ENCODE data around the gene TBX10.

Gene TBX10

GRCh38 chr11:67617243-67617953, 22.2 kb downstream of the TBX10 start:
- no peak for DNase-seq (ENCODE audit: low read depth in 2 of 2, low spot score in 1 of 2)

GRCh38 chr11:67616431-67617242, 22.9 kb downstream of the TBX10 start:
- DNase-seq (ENCODE audit: low read depth in 2 of 2, low spot score in 1 of 2), result no peak

- no peak for DNase-seq (ENCODE audit: low read depth in 2 of 2, low spot score in 1 of 2)
Measured at GRCh38 chr11:67615728-67616430, 23.7 kb downstream of the TBX10 start.

- DNase-seq (ENCODE audit: low read depth in 2 of 2, low spot score in 1 of 2), result no peak
Measured at GRCh38 chr11:67614730-67615714, 24.5 kb downstream of the TBX10 start.

- DNase-seq (ENCODE audit: low read depth in 2 of 2, low spot score in 1 of 2), result peak; percentile 70 to 80
Measured at GRCh38 chr11:67613960-67614715, 25.4 kb downstream of the TBX10 start.

- no peak for DNase-seq (ENCODE audit: low read depth in 2 of 2, low spot score in 1 of 2)
Measured at GRCh38 chr11:67613313-67613959, 26.1 kb downstream of the TBX10 start.

GRCh38 chr11:67612751-67613150, 26.8 kb downstream of the TBX10 start:
- no peak for DNase-seq (ENCODE audit: low read depth in 2 of 2, low spot score in 1 of 2)

- no peak for DNase-seq (ENCODE audit: low read depth in 2 of 2, low spot score in 1 of 2)
Measured at GRCh38 chr11:67611704-67612587, 27.6 kb downstream of the TBX10 start.

GRCh38 chr11:67611165-67611564, 28.4 kb downstream of the TBX10 start:
- DNase-seq (ENCODE audit: low read depth in 2 of 2, low spot score in 1 of 2), result no peak

- no peak for DNase-seq (ENCODE audit: low read depth in 2 of 2, low spot score in 1 of 2)
Measured at GRCh38 chr11:67610302-67610868, 29.2 kb downstream of the TBX10 start.

GRCh38 chr11:67609316-67609715, 30.2 kb downstream of the TBX10 start:
- DNase-seq (ENCODE audit: low read depth in 2 of 2, low spot score in 1 of 2), result no peak

GRCh38 chr11:67608486-67608885, 31.1 kb downstream of the TBX10 start:
- DNase-seq (ENCODE audit: low read depth in 2 of 2, low spot score in 1 of 2), result no peak

- no peak for DNase-seq (ENCODE audit: low read depth in 2 of 2, low spot score in 1 of 2)
Measured at GRCh38 chr11:67607507-67607906, 32.1 kb downstream of the TBX10 start.

GRCh38 chr11:67606492-67607295, 32.9 kb downstream of the TBX10 start, which contains the start of gene NDUFV1:
Gene NDUFV1 (plus strand): TSS chr11:67606936. CDS start chr11:67607005, 69 bp downstream.
- peak; percentile 88 to 92 for DNase-seq (ENCODE audit: low read depth in 2 of 2, low spot score in 1 of 2)

- no peak for DNase-seq (ENCODE audit: low read depth in 2 of 2, low spot score in 1 of 2)
Measured at GRCh38 chr11:67606093-67606491, 33.5 kb downstream of the TBX10 start.

GRCh38 chr11:67605231-67606011, 34.1 kb downstream of the TBX10 start:
- DNase-seq (ENCODE audit: low read depth in 2 of 2, low spot score in 1 of 2), result no peak
